HepG2 (cell line): ENCODE results near the gene LCLAT1. TPM values are rescaled to one million over a fixed set of nuclear protein-coding genes. Genes with fewer than 3 reads are reported as not detected.

Source experiments
- ATAC-seq: fragments of 200-7000 bp; cut with Tn5 transposase; 3 replicates; pipeline ENCODE4 v1.9.1; 2020; ENCODE audit warnings: mild to moderate bottlenecking, moderate library complexity
- BruUV-seq: library from RNA; stranded (reverse); fragments of 400-500 nt; replicated peaks from 2 replicates; lab custom pipeline; 2021; lab: Mats Ljungman, UMichigan
- CTCF ChIA-PET: fragments of 300-600 bp; formaldehyde crosslinking; extraction: SDS; loops from one replicate; lab custom pipeline; 2021; ENCODE audit warnings: low total read pairs, inconsistent platforms, low intra/inter-chr PET ratio; lab: Yijun Ruan, JAX
- POLR2A ChIA-PET: fragments of 350-600 bp; sonication (Branson Sonifier 250); formaldehyde crosslinking; loops from one replicate; lab custom pipeline; 2020; ENCODE audit warnings: antibody characterized with exemption, inconsistent platforms; lab: Yijun Ruan, JAX
- DNase-seq: peaks from one replicate; pipeline ENCODE4 v3.0.0-alpha.2; 2015; ENCODE audit warnings: low spot score
- FAIRE-seq: peaks from 3 replicates; lab custom pipeline; 2011; peaks lifted over from hg19 to GRCh38; lab: Jason Lieb, UNC
- H2AFZ ChIP-seq: one replicate; pipeline ENCODE4 v1.6.1; 2011; ENCODE audit warnings: low read length, inconsistent platforms
- H3K27ac ChIP-seq: fragments of 300-600 bp; 3 replicates; pipeline ENCODE4 v1.8.0; 2011; ENCODE audit warnings: mixed run types, mild to moderate bottlenecking, mixed read lengths, low read length, inconsistent platforms; ENCODE audit not compliant: insufficient read depth; ENCODE audit errors: extremely low read length
- H3K27me3 ChIP-seq, 2 experiments: fragments of 200-600 bp in 1 of 2; 2 replicates in 1 of 2; 3 replicates in 1 of 2; pipeline versions ENCODE4 v1.6.0 to v1.8.0; 2011; ENCODE audit warnings: low read length in 2 of 2, mild to moderate bottlenecking in 2 of 2, moderate library complexity in 2 of 2, inconsistent platforms in 1 of 2; ENCODE audit not compliant: insufficient read depth in 2 of 2, control insufficient read depth in 1 of 2
- H3K36me3 ChIP-seq, 2 experiments: fragments of 200-600 bp in 1 of 2; replicated peaks in 1 of 2; 2 replicates in 1 of 2; 3 replicates in 1 of 2; pipeline versions ENCODE4 v1.5.1 to v1.8.0; 2011; ENCODE audit warnings: low read length in 2 of 2, inconsistent platforms in 1 of 2; ENCODE audit not compliant: insufficient read depth in 2 of 2, control insufficient read depth in 1 of 2
- H3K4me1 ChIP-seq: 2 replicates; pipeline ENCODE4 v1.5.1; 2012; ENCODE audit warnings: low read length, inconsistent platforms; ENCODE audit not compliant: insufficient read depth
- H3K4me2 ChIP-seq: 2 replicates; pipeline ENCODE4 v1.6.0; 2011; ENCODE audit warnings: low read depth, low read length, inconsistent platforms
- H3K4me3 ChIP-seq, 3 experiments: fragments of 200-600 bp in 1 of 3; sonication (generic), shearing (Covaris generic) in 1 of 3; replicated peaks in 1 of 3; 2 replicates each; pipeline ENCODE4 v1.5.1; 2011 to 2016; ENCODE audit warnings: low read length in 3 of 3, inconsistent platforms in 2 of 3, low read depth in 2 of 3, mild to moderate bottlenecking in 2 of 3, control low read depth in 1 of 3, mixed read lengths in 1 of 3; ENCODE audit not compliant: insufficient read depth in 1 of 3
- H3K79me2 ChIP-seq: one replicate; pipeline ENCODE4 v1.6.1; 2011; ENCODE audit warnings: low read length, inconsistent platforms; ENCODE audit not compliant: insufficient read depth
- H3K9ac ChIP-seq: 2 replicates; pipeline ENCODE4 v1.6.0; 2011; ENCODE audit warnings: mild to moderate bottlenecking, low read depth, low read length, inconsistent platforms; ENCODE audit not compliant: insufficient read depth
- H3K9me3 ChIP-seq: 2 replicates; pipeline ENCODE4 v1.5.1; 2012; ENCODE audit warnings: mild to moderate bottlenecking, low read length
- H4K20me1 ChIP-seq: 2 replicates; pipeline ENCODE4 v1.6.0; 2011; ENCODE audit warnings: inconsistent platforms, mild to moderate bottlenecking, low read length, moderate library complexity; ENCODE audit not compliant: insufficient read depth
- ARNT ChIP-seq: fragments of 450-650 bp; IDR thresholded peaks from 2 replicates; pipeline ENCODE4 v1.6.1; 2017
- CCDC6 ChIP-seq: sonication (generic); formaldehyde crosslinking; IDR thresholded peaks from 2 replicates; pipeline ENCODE4 v1.8.1; 2022; ENCODE audit warnings: mild to moderate bottlenecking, missing genetic modification reagents, moderate library complexity
- CHCHD3 ChIP-seq: sonication (generic); formaldehyde crosslinking; IDR thresholded peaks from 2 replicates; pipeline ENCODE4 v1.8.0; 2022; ENCODE audit warnings: mild to moderate bottlenecking, missing genetic modification reagents, moderate library complexity
- HNF4G ChIP-seq, 2 experiments: sonication (generic) in 1 of 2; formaldehyde crosslinking in 1 of 2; IDR thresholded peaks; 2 replicates each; pipeline versions ENCODE4 v1.4.0 to v1.6.1; 2011 to 2020; ENCODE audit warnings: borderline replicate concordance in 2 of 2, low read depth in 2 of 2, mild to moderate bottlenecking in 2 of 2, low read length in 1 of 2, missing genetic modification reagents in 1 of 2, moderate library complexity in 1 of 2
- MATR3 ChIP-seq: sonication (generic); formaldehyde crosslinking; IDR thresholded peaks from 2 replicates; pipeline ENCODE4 v1.4.0; 2020; ENCODE audit warnings: missing genetic modification reagents
- MBD4 ChIP-seq: IDR thresholded peaks from 2 replicates; pipeline ENCODE4 v1.6.1; 2012; ENCODE audit warnings: low read length, inconsistent platforms, borderline replicate concordance
- MED13 ChIP-seq: sonication (generic); formaldehyde crosslinking; IDR thresholded peaks from 2 replicates; pipeline ENCODE4 v1.5.0; 2020; ENCODE audit warnings: missing genetic modification reagents
- RFX5 ChIP-seq: IDR thresholded peaks from 2 replicates; pipeline ENCODE4 v1.6.1; 2011; ENCODE audit warnings: low read depth, low read length, improper control_type of control experiment
- SP4 ChIP-seq: sonication (generic); formaldehyde crosslinking; IDR thresholded peaks from 2 replicates; pipeline ENCODE4 v1.8.1; 2023; ENCODE audit warnings: mild to moderate bottlenecking, missing genetic modification reagents
- SRSF4 ChIP-seq: fragments of 200-400 bp; formaldehyde crosslinking; IDR thresholded peaks from one replicate; pipeline ENCODE4 v1.6.1; 2018; ENCODE audit warnings: mild to moderate bottlenecking, low read depth, low read length, moderate library complexity; ENCODE audit not compliant: poor library complexity, severe bottlenecking
- ZNF230 ChIP-seq: sonication (generic); formaldehyde crosslinking; IDR thresholded peaks from 2 replicates; pipeline ENCODE4 v1.4.0; 2020; ENCODE audit warnings: mild to moderate bottlenecking, missing genetic modification reagents
- ZNF234 ChIP-seq: sonication (generic); formaldehyde crosslinking; conservative IDR thresholded peaks from 2 replicates; pipeline ENCODE4 v1.5.1; 2020; ENCODE audit warnings: mild to moderate bottlenecking, missing genetic modification reagents
- ZNF7 ChIP-seq: IDR thresholded peaks from 2 replicates; pipeline ENCODE4 v1.6.1; 2016; ENCODE audit warnings: missing biosample characterization, missing genetic modification reagents
- ZNF788 ChIP-seq: sonication (generic); formaldehyde crosslinking; IDR thresholded peaks from 2 replicates; pipeline ENCODE4 v1.5.0; 2020; ENCODE audit warnings: mild to moderate bottlenecking, missing genetic modification reagents, borderline replicate concordance
- WGBS: methylation state at CpG from one replicate; pipeline ENCODE4 v1.1.6; 2017; ENCODE audit warnings: low lambda C conversion rate; 5-methylcytosine and 5-hydroxymethylcytosine counted together
- in situ Hi-C: cut with HindIII; loops from 2 replicates; pipeline ENCODE4 v1.10.0; 2017; ENCODE audit warnings: low pct_unique_long_range_greater_than_20kb; ENCODE audit not compliant: extremely low pct_ligation_motif_present
- intact Hi-C: fragments of 100-400 bp; cut with micrococcal nuclease; formaldehyde crosslinking; loops from one replicate; pipeline ENCODE4 v1.10.0; 2022; ENCODE audit not compliant: unreplicated experiment
- polyA plus RNA-seq, 8 experiments: library from polyadenylated mRNA; depleted of rRNA in 3 of 8; stranded (reverse) in 7 of 8; unstranded in 1 of 8; fragments of >200 nt; fragmentation: Illumina TruSeq in 4 of 8; extraction: Trizol in 4 of 8; gene quantifications; 2 replicates each; pipeline versions ENCODE4 v1.2.1 to v1.2.3, GENCODE V29; 2011 to 2016; ENCODE audit warnings: low read depth in 4 of 8, missing spikeins in 1 of 8, mixed read lengths in 1 of 8; ENCODE audit not compliant: insufficient read depth in 1 of 8
- total RNA-seq, 5 experiments: library from RNA; depleted of rRNA; stranded (reverse); fragments of >200 nt; fragmentation: Illumina TruSeq; extraction: Trizol; gene quantifications; 2 replicates each; pipeline ENCODE4 v1.2.3, GENCODE V29; 2016; ENCODE audit warnings: low read depth in 1 of 5

The LCLAT1 gene
- total and polyA plus RNA-seq, 2 of the 13 experiments (the other 11 are each of a cell fraction or from before 2014, with no cell fraction given) = 18.0 to 28.0 TPM

DNA sequence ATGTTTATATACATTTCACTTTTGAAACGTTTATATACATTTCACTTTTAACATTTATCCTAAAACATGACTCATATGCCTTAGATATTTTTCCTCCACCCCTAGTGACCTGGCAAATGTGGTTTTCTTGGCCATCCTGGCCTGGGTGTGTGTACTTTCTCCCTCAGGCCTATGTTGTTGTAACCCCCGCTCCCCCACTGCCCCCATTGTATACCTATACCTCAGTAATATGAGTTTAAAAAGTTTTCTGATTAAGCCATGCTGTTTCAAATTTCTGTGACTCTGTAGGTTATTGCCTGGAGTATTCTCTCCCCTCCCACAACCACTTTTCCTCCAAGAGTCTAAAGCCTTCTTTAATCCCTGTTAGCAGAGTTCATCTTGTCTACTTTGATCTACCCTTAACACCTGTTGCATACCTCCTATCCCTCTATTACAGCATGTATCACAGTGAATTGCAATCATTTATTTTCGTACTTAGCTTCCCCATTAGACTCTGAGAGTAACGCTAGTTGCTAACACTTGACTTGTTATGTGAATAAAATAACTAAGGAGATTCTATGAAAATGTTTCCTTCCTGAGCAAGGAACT, 67.9 kb downstream of the LCLAT1 start:
- H3K4me1 ChIP-seq = peaks cover 45% of the 10 kb centered on the region
- peaks cover 16% of the 10 kb centered on the region; the same call in 1 of the 2 replicates for H3K9me3 ChIP-seq
- no peak overlapping the region for H3K27ac ChIP-seq
- no peak overlapping the region for H3K9ac ChIP-seq
- TF ChIP-seq ZNF788 = no peak
- no peak for TF ChIP-seq HNF4G (IDR thresholded peaks at IDR 0.05; ENCODE audit: borderline replicate concordance, low read depth, low read length)
- TF ChIP-seq HNF4G (CRISPR knock-in tag; IDR thresholded peaks at IDR 0.05; ENCODE audit: borderline replicate concordance, low read depth) = no peak
- no peak for TF ChIP-seq MBD4
- TF ChIP-seq CCDC6 (CRISPR knock-in tag) = no peak
- no peak for TF ChIP-seq SP4
- no peak for TF ChIP-seq ARNT
- TF ChIP-seq MED13 (CRISPR knock-in tag) = no peak
- TF ChIP-seq ZNF234 (CRISPR knock-in tag) = no peak
- TF ChIP-seq ZNF230 = no peak
- TF ChIP-seq CHCHD3 = no peak
- no peak for TF ChIP-seq MATR3
- TF ChIP-seq ZNF7 = no peak
- no peak for TF ChIP-seq SRSF4
- TF ChIP-seq RFX5 = no peak
- TF ChIP-seq, all 625 proteins: peak for 0
- Histone ChIP-seq H4K20me1 (no peaks in the 10 kb centered on the region), H3K4me2 (no peak overlapping the region), H3K4me3 (no peak overlapping the region), H2AFZ (no peak overlapping the region), H3K36me3 (peaks cover 0 to 8% of the 10 kb centered on the region in 2 experiments; a peak in 1 of 5 replicates), H3K27me3 (no peaks in the 10 kb centered on the region), H3K79me2 (peaks cover 23% of the 10 kb centered on the region)
- ATAC-seq (no peak), DNase-seq (no peak), FAIRE-seq (no peak)
- BruUV-seq = no TSS peak
- ChIA-PET CTCF (no interaction called here), POLR2A (no interaction called here)
- WGBS = 75% methylated on average over 4 of the region's 4 CpGs
- in situ Hi-C loops (no loop called here), intact Hi-C loops (no loop called here)
